ENCODE data around the gene LANCL3. TPM values are rescaled to one million over a fixed set of nuclear protein-coding genes. Genes with fewer than 3 reads are reported as not detected.

Gene LANCL3
- total and polyA plus RNA-seq, 2 donors (not counting 1 experiment from before 2014, with no cell fraction given): 0.04 to 0.12 TPM

GRCh38 chrX:37653397-37654085 lies 82.1 kb downstream of the LANCL3 start:
- H3K4me2 ChIP-seq (replicated peaks; ENCODE audit: low read depth, low read length, poor library complexity, severe bottlenecking): no peak overlapping the region
- ATAC-seq (ENCODE audit: low read depth): no peak
- no peak for DNase-seq
- no peaks in the 10 kb centered on the region for H4K20me1 ChIP-seq (ENCODE audit: control insufficient read depth, insufficient read depth, low read length, poor library complexity, severe bottlenecking)
- H3K9me3 Mint-ChIP-seq (ENCODE audit: insufficient read depth): no peaks in the 10 kb centered on the region
- H3K9me3 ChIP-seq (ENCODE audit: control extremely low read depth in 1 of 3, control insufficient read depth in 2 of 3, insufficient read depth in 1 of 3, low read length in 2 of 3): no peaks in the 10 kb centered on the region
- H3K36me3 ChIP-seq (replicated peaks in 1 of 2; ENCODE audit: control extremely low read depth in 1 of 2, control insufficient read depth in 1 of 2, extremely low read depth in 1 of 2, insufficient read depth in 2 of 2, low read length in 1 of 2): no peaks in the 10 kb centered on the region
- H3K27me3 ChIP-seq (replicated peaks in 1 of 4; ENCODE audit: control extremely low read depth in 1 of 4, control insufficient read depth in 3 of 4, insufficient read depth in 4 of 4, low read length in 3 of 4): no peaks in the 10 kb centered on the region
- TF ChIP-seq CTCF (IDR thresholded peaks at IDR 0.05) (no peak), EZH2 (IDR thresholded peaks at IDR 0.05; ENCODE audit: borderline replicate concordance, insufficient read depth, low read depth, low read length, poor library complexity, severe bottlenecking) (no peak)
- intact Hi-C loops (cut with micrococcal nuclease): no loop called here
- peaks cover 6% of the 10 kb centered on the region for H3K27me3 Mint-ChIP-seq
- H3K79me2 ChIP-seq (ENCODE audit: control insufficient read depth, insufficient read depth, low read length): no peaks in the 10 kb centered on the region
- H3K9ac ChIP-seq (ENCODE audit: low read length): no peak overlapping the region
- no CpG with 5 or more reads among the region's 1 CpG for WGBS (ENCODE audit: insufficient coverage)
- no peak overlapping the region for H3K4me3 ChIP-seq (ENCODE audit: control extremely low read depth in 1 of 5, extremely low read depth in 1 of 5, insufficient read depth in 1 of 5, low read depth in 2 of 5, low read length in 4 of 5)
- no peak overlapping the region for H2AFZ ChIP-seq (ENCODE audit: insufficient read depth, low read depth, low read length, poor library complexity, severe bottlenecking)
- no peaks in the 10 kb centered on the region for H3K4me1 ChIP-seq (ENCODE audit: control insufficient read depth in 2 of 2, insufficient read depth in 2 of 2, low read length in 2 of 2)
- CTCF ChIA-PET: no interaction called here
- H3K27ac ChIP-seq (ENCODE audit: low read length in 2 of 2): no peak overlapping the region
- no peak overlapping the region for H3K27ac Mint-ChIP-seq
- POLR2A ChIA-PET: no interaction called here
- H3K4me3 Mint-ChIP-seq: no peak overlapping the region
- H3K4me1 Mint-ChIP-seq: no peaks in the 10 kb centered on the region

GRCh38 chrX:37658343-37659030 lies 87.0 kb downstream of the LANCL3 start:
- Histone ChIP-seq H3K27ac (ENCODE audit: low read length in 2 of 2) (no peak overlapping the region), H3K27me3 (replicated peaks in 1 of 4; ENCODE audit: control extremely low read depth in 1 of 4, control insufficient read depth in 3 of 4, insufficient read depth in 4 of 4, low read length in 3 of 4) (no peaks in the 10 kb centered on the region), H3K36me3 (replicated peaks in 1 of 2; ENCODE audit: control extremely low read depth in 1 of 2, control insufficient read depth in 1 of 2, extremely low read depth in 1 of 2, insufficient read depth in 2 of 2, low read length in 1 of 2) (no peaks in the 10 kb centered on the region), H3K9me3 (ENCODE audit: control extremely low read depth in 1 of 3, control insufficient read depth in 2 of 3, insufficient read depth in 1 of 3, low read length in 2 of 3) (no peaks in the 10 kb centered on the region), H3K4me3 (ENCODE audit: control extremely low read depth in 1 of 5, extremely low read depth in 1 of 5, insufficient read depth in 1 of 5, low read depth in 2 of 5, low read length in 4 of 5) (no peak overlapping the region), H3K79me2 (ENCODE audit: control insufficient read depth, insufficient read depth, low read length) (no peaks in the 10 kb centered on the region), H4K20me1 (ENCODE audit: control insufficient read depth, insufficient read depth, low read length, poor library complexity, severe bottlenecking) (no peaks in the 10 kb centered on the region), H3K4me1 (ENCODE audit: control insufficient read depth in 2 of 2, insufficient read depth in 2 of 2, low read length in 2 of 2) (no peaks in the 10 kb centered on the region), H2AFZ (ENCODE audit: insufficient read depth, low read depth, low read length, poor library complexity, severe bottlenecking) (no peak overlapping the region), H3K9ac (ENCODE audit: low read length) (no peak overlapping the region), H3K4me2 (replicated peaks; ENCODE audit: low read depth, low read length, poor library complexity, severe bottlenecking) (no peak overlapping the region)
- ChIA-PET POLR2A (no interaction called here), CTCF (no interaction called here)
- Mint-ChIP-seq H3K4me1 (no peaks in the 10 kb centered on the region), H3K27ac (no peak overlapping the region), H3K4me3 (no peak overlapping the region), H3K9me3 (ENCODE audit: insufficient read depth) (no peaks in the 10 kb centered on the region), H3K27me3 (peaks cover 5% of the 10 kb centered on the region)
- TF ChIP-seq EZH2 (IDR thresholded peaks at IDR 0.05; ENCODE audit: borderline replicate concordance, insufficient read depth, low read depth, low read length, poor library complexity, severe bottlenecking) (no peak), CTCF (IDR thresholded peaks at IDR 0.05) (no peak)
- no peak for ATAC-seq (ENCODE audit: low read depth)
- no CpG with 5 or more reads among the region's 4 CpGs for WGBS (ENCODE audit: insufficient coverage)
- no peak for DNase-seq
- intact Hi-C loops (cut with micrococcal nuclease): no loop called here

Measured in B cell (primary cell).